Heart right ventricle (tissue), 16 donors: ENCODE data around the gene CGREF1. TPM values are rescaled to one million over a fixed set of nuclear protein-coding genes. Genes with fewer than 3 reads are reported as not detected.
A peak's percentile ranks its signal among the peaks of the same experiment; 100 is the strongest.

Experiments
- ATAC-seq, 8 donors: fragments of 200-7000 bp; cut with Tn5 transposase; one replicate each; pipeline ENCODE4 v1.9.1; 2020; ENCODE audit warnings: mild to moderate bottlenecking in 8 of 8, moderate library complexity in 8 of 8, moderate number of reproducible peaks in 1 of 8
- DNase-seq, 2 donors: peaks; one replicate each; pipeline ENCODE4 v3.0.0-alpha.2; 2020
- H3K27ac ChIP-seq, 10 donors: fragments of 200-600 bp; sonication (generic) in 2 of 10; one replicate each; pipeline versions ENCODE4 v1.5.0 to v1.8.0; 2020 to 2022; ENCODE audit warnings: mild to moderate bottlenecking in 3 of 10
- H3K27me3 ChIP-seq, 7 donors: fragments of 200-600 bp; one replicate each; pipeline ENCODE4 v1.8.0; 2021 to 2022; ENCODE audit warnings: mild to moderate bottlenecking in 2 of 7
- H3K36me3 ChIP-seq, 9 donors: fragments of 200-600 bp; sonication (generic) in 1 of 9; one replicate each; pipeline versions ENCODE4 v1.5.0 to v1.8.0; 2020 to 2022; ENCODE audit warnings: mild to moderate bottlenecking in 2 of 9
- H3K4me1 ChIP-seq, 9 donors: fragments of 200-600 bp; sonication (generic) in 1 of 9; one replicate each; pipeline versions ENCODE4 v1.5.0 to v1.8.0; 2020 to 2022; ENCODE audit warnings: mild to moderate bottlenecking in 4 of 9
- H3K4me3 ChIP-seq, 10 donors: fragments of 200-600 bp; sonication (generic) in 2 of 10; one replicate each; pipeline versions ENCODE4 v1.5.0 to v1.8.0; 2020 to 2022; ENCODE audit warnings: mild to moderate bottlenecking in 7 of 10, moderate library complexity in 2 of 10
- H3K9me3 ChIP-seq, 11 donors: fragments of 200-600 bp in 10 of 11; sonication (generic) in 2 of 11; one replicate each; pipeline versions ENCODE4 v1.5.0 to v1.8.0; 2013 to 2022; ENCODE audit warnings: mild to moderate bottlenecking in 2 of 11, control low read depth in 1 of 11, moderate library complexity in 1 of 11
- CTCF ChIP-seq, 9 donors: fragments of 200-600 bp; sonication (generic) in 2 of 9; IDR thresholded peaks; one replicate each; pipeline versions ENCODE4 v1.5.0 to v1.8.0; 2021 to 2022; ENCODE audit warnings: antibody characterized with exemption in 9 of 9, mild to moderate bottlenecking in 5 of 9, moderate library complexity in 1 of 9
- WGBS, 2 donors: extraction: QIAGEN DNeasy Blood & Tissue Kit; methylation state at CpG; one replicate each; pipeline ENCODE4 v1.1.7; 2013; ENCODE audit warnings: inconsistent platforms in 1 of 2; 5-methylcytosine and 5-hydroxymethylcytosine counted together
- intact Hi-C, 10 donors: fragments of 100-400 bp; cut with DNase I; formaldehyde crosslinking; loops; one replicate each; pipeline versions ENCODE4 v1.11.1 to v1.14.2; 2022
- polyA plus RNA-seq, 2 donors: library from polyadenylated mRNA; stranded (reverse); fragments of 200-250 nt; gene quantifications; one replicate each; pipeline ENCODE4 v1.2.3, GENCODE V29; 2013
- total RNA-seq, 10 donors: library from RNA; stranded (reverse); fragmentation: NEBNext Ultra II Directional in 3 of 10; extraction: Animal tissue kit (Norgen Biotek cat#: 25700) in 3 of 10; gene quantifications; one replicate each; pipeline versions ENCODE4 v1.2.1 to v1.2.4, GENCODE V29; 2021 to 2023
- donor health status: Arrhythmogenic right ventricular cardiomyopathy.
- donor health status: ischemic (EF 13 %, LVEDD 7.1; RV severe dilation, severe dysfunction).
- donor health status: healthy with polysubstance abuse.
- donor health status: DM: no; HTN: yes; CAD: no.
- donor health status: DM: no; HTN: no; CAD: no.
- donor health status: ischemic (EF 25% LVEDD 6.9; RV normal size, moderate dysfunction).
- donor health status: ischemic (EF 25% LVEDD 5.7; RV mildly dilated, moderate dysfunction).
- donor health status: healthy.
- donor health status: DM: yes; HTN: yes; CAD: no.
- donor health status: Ischemic cardiomyopathy.
- donor health status: ischemic (EF 35%, LVEDD 5.7; RV mildly dilated, moderate dysfunction).
- donor health status: nonischemic (EF 11% LVEDD 7.7; RV severe dilation, severe dysfunction).
- donor health status: DM: yes; HTN: yes; CAD: no.
- donor health status: PGD.
- donor health status: ischemic (EF 29% LVEDD 5.4; RV normal size, mild dysfunction).
- donor health status: nonischemic (EF 23%, LVEDD 6.1; RV moderate dilation, normal function).

CGREF1 gene
- total and polyA plus RNA-seq, 12 donors = 0.21 to 1.2 (median 0.68) TPM

- H3K36me3 ChIP-seq = peaks cover 0 to 32% (median 9%) of the 10 kb centered on the region in 9 donors
- ATAC-seq = peak; percentile 10 to 78 (median 55)
- intact Hi-C loops = loop anchor here in 3 of 10 donors (1.0 to 2.0 kb wide), 2 partner anchors 21 kb away; partner anchors contain the start of gene AGBL5 (in 3 of the 3)
- peak overlapping the region; percentile 70 to 98 (median 97) for H3K27ac ChIP-seq
- no peaks in the 10 kb centered on the region for H3K27me3 ChIP-seq
- peak overlapping the region; percentile 50 to 98 (median 89) for H3K4me3 ChIP-seq
- H3K4me1 ChIP-seq = peaks cover 10 to 84% (median 67%) of the 10 kb centered on the region in 9 donors
- DNase-seq = peak; percentile 76 to 86
- TF ChIP-seq CTCF (IDR thresholded peaks at IDR 0.05) = no peak
- WGBS, 2 donors = 3% methylated on average over 34 of the region's 34 CpGs
- no peaks in the 10 kb centered on the region for H3K9me3 ChIP-seq
Measured at GRCh38 chr2:27071990-27072830, 46.7 kb downstream of the CGREF1 start.

- H3K27ac ChIP-seq = peak within 1 kb of the TSS; percentile 70 to 98 (median 97)
- DNase-seq = peak; percentile 92 to 95
- intact Hi-C loops = loop anchor here in 3 of 10 donors (1.0 to 2.0 kb wide), 2 partner anchors 20 to 21 kb away; partner anchors contain the start of gene AGBL5 (in 3 of the 3)
- no peaks in the 10 kb centered on the region for H3K27me3 ChIP-seq
- peak in 3 of 9 donors; percentile 7 to 41 (median 21) for TF ChIP-seq CTCF (IDR thresholded peaks at IDR 0.05)
- ATAC-seq = peak; percentile 87 to 96 (median 94)
- H3K4me1 ChIP-seq = peaks cover 10 to 78% (median 64%) of the 10 kb centered on the region in 9 donors
- H3K4me3 ChIP-seq = peak within 1 kb of the TSS; percentile 50 to 98 (median 89)
- 0 to 1% methylated on average over 78 to 86 of the region's 86 CpGs for WGBS, 2 donors
- peaks cover 0 to 40% (median 9%) of the 10 kb centered on the region in 9 donors for H3K36me3 ChIP-seq
- H3K9me3 ChIP-seq = no peaks in the 10 kb centered on the region
Measured at GRCh38 chr2:27071277-27071989, 47.5 kb downstream of the CGREF1 start, which contains the start of gene OST4. OST4 (minus strand) TSS chr2:27071654.

- peaks cover 10 to 73% (median 61%) of the 10 kb centered on the region in 9 donors for H3K4me1 ChIP-seq
- peak overlapping the region in 9 of 10 donors; percentile 91 to 98 (median 97) for H3K27ac ChIP-seq
- H3K36me3 ChIP-seq = peaks cover 0 to 47% (median 11%) of the 10 kb centered on the region in 9 donors
- peak overlapping the region; percentile 50 to 98 (median 89) for H3K4me3 ChIP-seq
- no peaks in the 10 kb centered on the region for H3K9me3 ChIP-seq
- no peaks in the 10 kb centered on the region for H3K27me3 ChIP-seq
- ATAC-seq (peak in 5 of 8 donors; percentile 0 to 16 (median 2)), DNase-seq (no peak)
- WGBS, 2 donors = 3% methylated on average over 11 of the region's 11 CpGs
- intact Hi-C loops = loop anchor here in 3 of 10 donors (1.0 to 2.0 kb wide), 2 partner anchors 19 to 20 kb away; partner anchors contain the start of gene AGBL5 (in 3 of the 3)
- no peak for TF ChIP-seq CTCF (IDR thresholded peaks at IDR 0.05)
Measured at GRCh38 chr2:27070653-27071276, 48.2 kb downstream of the CGREF1 start.
